GM21381 (cell line): ENCODE measurements around the gene EXD3.
"Not testable (repeated sequence)": the region's sequence is repeated elsewhere in the genome, so short reads cannot be mapped to it uniquely, and the experiment has no call there.

Source experiments
- ATAC-seq: cut with Tn5 transposase; IDR thresholded peaks from one replicate; pipeline ENCODE4 v1.9.1; 2021; ENCODE audit warnings: mild to moderate bottlenecking, moderate library complexity; ENCODE audit not compliant: unreplicated experiment

The EXD3 gene

GRCh38 chr9:137383081-137383783 lies 39.7 kb downstream of the EXD3 start:
- ATAC-seq = no peak

GRCh38 chr9:137382444-137383080 lies 40.4 kb downstream of the EXD3 start:
- no peak for ATAC-seq

- no peak for ATAC-seq
These were observed 41.2 kb downstream of the EXD3 start for GRCh38 chr9:137381501-137382443.

GRCh38 chr9:137380606-137381005 lies 42.4 kb downstream of the EXD3 start:
- ATAC-seq = no peak

- ATAC-seq = no peak
These were observed 42.8 kb downstream of the EXD3 start for GRCh38 chr9:137380171-137380570.

- no peak for ATAC-seq
These were observed 43.2 kb downstream of the EXD3 start for GRCh38 chr9:137379761-137380161.

GRCh38 chr9:137378688-137379410 lies 44.1 kb downstream of the EXD3 start:
- ATAC-seq = not testable (repeated sequence)

- ATAC-seq = no peak
These were observed 46.6 kb downstream of the EXD3 start for GRCh38 chr9:137376386-137376785.

- ATAC-seq = no peak
These were observed 47.5 kb downstream of the EXD3 start for GRCh38 chr9:137375321-137376058.

GRCh38 chr9:137374131-137374845 lies 48.7 kb downstream of the EXD3 start:
- no peak for ATAC-seq

- no peak for ATAC-seq
These were observed 49.4 kb downstream of the EXD3 start for GRCh38 chr9:137373611-137373980.

- no peak for ATAC-seq
These were observed 50.0 kb downstream of the EXD3 start for GRCh38 chr9:137372693-137373610.

- ATAC-seq = no peak
These were observed 50.9 kb downstream of the EXD3 start for GRCh38 chr9:137371946-137372651.

- ATAC-seq = no peak
These were observed 51.4 kb downstream of the EXD3 start for GRCh38 chr9:137371521-137371941.

GRCh38 chr9:137370865-137371520 lies 52.0 kb downstream of the EXD3 start:
- no peak for ATAC-seq

GRCh38 chr9:137369911-137370764 lies 52.8 kb downstream of the EXD3 start:
- ATAC-seq = no peak
